TTC549 (cell line): ENCODE data around the gene AFDN.
A peak's percentile ranks its signal among the peaks of the same experiment; 100 is the strongest.

Experiments used
- FAIRE-seq: peaks from 2 replicates; lab custom pipeline; 2012; peaks lifted over from hg19 to GRCh38; lab: Jason Lieb, UNC

Gene AFDN

DNA sequence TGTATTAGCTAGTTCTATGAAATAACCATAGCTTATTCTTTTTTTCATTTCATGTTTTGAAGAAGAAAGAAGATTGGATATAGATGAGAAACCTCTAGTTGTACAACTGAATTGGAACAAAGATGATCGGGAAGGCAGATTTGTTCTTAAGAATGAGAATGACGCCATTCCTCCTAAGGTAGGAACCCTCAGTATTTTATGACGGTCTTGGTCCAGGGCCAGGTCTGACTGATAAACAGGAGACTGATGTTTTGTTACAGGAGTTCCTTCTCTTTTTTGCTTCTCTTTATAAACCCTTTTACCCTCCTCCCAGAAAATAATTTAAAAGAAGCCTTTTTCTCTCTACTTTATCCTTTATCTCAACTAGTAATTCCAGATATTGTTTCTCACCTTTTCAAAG, 43.6 kb downstream of the AFDN start:
- no peak for FAIRE-seq

DNA sequence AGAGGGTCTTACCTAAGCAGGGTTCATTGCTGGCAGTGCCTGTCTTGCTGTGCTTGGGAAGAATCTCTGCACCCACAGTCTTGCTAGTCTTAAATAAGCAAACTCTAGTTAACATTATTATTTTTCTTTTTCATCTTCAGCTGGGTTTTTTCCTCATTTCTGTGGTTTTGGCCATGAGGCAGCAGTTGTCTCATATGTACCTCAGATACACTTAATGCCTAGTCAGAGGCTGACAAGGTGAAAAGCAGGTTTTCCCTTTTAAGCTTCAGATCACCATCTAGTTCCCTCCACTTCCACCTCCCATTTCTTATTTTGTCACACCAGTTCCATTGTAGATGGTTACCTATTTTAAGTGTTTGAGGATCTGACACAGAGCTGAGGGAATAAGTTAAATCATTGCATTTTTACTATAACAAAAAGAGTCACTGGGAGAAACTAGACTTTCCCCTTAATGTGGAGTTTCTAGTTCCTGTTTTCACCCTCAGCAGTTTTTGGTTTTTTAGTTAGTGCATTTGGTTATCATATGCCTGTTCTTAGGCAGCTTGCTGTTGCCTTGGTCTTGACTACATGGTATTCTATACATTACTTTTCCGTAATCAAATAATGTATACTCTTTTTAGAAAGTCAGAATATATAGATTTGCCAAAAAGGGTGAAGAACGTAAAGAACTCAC, 46.0 kb downstream of the AFDN start:
- FAIRE-seq, result no peak

DNA sequence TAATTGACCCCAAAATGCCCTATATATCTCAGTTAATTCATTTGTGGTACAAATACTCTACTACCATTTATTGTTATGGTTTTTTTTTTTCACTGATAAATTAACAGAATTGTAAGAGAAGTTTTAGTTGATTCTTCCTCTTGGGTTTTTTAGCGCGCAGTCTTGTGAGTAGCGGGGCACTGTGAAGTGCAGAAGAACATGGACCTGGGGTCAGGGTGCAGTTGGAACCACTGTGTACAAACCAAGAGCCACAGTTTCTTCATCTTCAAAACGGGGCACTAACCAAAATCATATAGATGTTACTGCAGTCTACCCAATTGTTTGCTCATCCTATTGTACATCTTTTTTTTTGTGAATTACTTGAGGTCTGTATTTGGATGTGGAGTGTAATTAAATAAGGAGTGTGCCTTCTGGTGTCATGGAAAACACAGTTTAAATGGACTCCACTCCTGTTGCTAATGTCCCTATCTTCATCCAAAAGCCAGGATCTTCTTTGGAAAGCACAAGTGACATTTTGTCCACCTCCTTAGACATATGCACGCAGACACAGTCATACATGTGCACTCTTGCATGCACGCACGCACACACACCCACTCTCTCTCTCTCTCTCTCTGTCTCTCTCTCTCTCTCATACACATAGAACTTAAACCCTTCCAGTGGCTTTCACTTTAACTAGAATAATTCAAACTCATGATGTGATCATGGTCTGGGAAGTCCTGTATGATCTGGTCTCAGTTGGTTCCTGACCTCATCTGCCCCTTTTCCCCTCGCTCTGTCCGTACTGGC, 51.5 kb downstream of the AFDN start:
- FAIRE-seq, result no peak

DNA sequence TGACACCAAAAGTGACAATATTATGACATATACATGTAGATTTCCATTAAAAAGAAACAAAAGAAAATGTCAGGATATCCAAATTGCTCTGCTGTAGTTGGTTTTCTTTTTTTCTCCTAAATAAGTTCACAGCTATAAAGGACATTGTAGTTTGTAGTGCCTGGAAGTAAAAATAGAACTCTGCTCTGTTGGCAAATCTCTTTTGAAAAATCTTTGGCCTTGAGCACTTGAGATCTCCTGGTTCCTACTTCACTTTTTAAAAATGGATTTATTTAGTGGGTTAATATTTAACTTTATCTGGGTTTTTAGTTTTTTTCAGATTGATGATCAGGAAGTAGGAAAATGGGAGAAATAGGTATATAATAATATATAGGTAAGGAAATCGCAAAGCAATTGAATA, 52.9 kb downstream of the AFDN start:
- no peak for FAIRE-seq

DNA sequence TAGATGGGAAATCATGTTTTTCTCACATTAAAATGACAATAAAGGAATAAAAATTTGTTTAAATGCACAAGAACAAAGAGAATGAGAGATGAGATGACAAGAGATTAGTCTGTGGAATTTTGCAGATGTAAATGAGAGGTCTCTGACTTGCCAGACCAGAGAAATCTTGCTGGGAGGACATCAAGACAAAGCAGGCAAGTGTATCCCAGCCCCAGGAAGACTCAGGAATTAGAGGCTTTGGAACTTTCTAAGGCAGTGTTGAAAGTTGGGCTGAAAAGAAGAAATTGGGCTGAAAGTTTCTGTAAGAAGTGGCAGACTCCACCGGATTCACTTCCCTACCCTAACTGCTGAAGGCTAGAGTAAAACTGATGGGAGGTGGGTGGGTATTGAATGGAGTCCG, 54.6 kb downstream of the AFDN start:
- no peak for FAIRE-seq

DNA sequence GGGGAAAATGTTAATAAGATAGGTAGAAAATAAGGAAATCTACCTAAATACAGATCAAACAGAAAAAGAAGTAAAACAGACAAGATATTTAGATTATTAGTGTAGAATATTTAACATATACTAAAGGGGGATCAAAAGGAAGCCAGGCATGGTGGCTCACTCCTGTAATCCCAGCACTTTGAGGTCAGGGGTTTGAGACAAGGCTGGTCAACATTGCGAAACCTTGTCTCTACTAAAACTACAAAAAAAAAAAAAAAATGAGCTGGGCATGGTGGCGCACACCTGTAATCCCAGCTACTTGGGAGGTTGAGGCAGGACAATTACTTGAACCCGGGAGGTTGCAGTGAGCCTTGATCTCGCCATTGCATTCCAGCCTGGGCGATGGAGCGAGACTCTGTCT, 55.5 kb downstream of the AFDN start:
- no peak for FAIRE-seq

DNA sequence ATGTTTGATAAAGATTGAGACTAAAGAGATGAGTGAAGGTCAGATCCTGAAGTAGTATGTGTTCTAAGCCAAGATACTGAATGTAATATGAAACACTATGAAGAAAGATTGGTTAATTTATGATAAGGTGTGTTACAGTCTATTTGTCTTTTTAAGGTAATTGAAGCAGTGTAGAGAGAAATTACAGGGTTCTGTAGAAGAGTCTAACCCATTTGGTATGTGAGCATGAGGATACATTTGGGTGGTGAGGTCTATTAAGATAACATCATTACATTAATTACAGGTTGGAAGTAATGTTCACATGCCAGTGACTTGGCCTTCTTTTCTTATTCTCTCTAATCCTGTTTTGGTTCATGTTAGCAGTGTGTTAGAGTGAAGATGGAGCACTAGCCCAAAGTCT, 61.4 kb downstream of the AFDN start:
- no peak for FAIRE-seq

DNA sequence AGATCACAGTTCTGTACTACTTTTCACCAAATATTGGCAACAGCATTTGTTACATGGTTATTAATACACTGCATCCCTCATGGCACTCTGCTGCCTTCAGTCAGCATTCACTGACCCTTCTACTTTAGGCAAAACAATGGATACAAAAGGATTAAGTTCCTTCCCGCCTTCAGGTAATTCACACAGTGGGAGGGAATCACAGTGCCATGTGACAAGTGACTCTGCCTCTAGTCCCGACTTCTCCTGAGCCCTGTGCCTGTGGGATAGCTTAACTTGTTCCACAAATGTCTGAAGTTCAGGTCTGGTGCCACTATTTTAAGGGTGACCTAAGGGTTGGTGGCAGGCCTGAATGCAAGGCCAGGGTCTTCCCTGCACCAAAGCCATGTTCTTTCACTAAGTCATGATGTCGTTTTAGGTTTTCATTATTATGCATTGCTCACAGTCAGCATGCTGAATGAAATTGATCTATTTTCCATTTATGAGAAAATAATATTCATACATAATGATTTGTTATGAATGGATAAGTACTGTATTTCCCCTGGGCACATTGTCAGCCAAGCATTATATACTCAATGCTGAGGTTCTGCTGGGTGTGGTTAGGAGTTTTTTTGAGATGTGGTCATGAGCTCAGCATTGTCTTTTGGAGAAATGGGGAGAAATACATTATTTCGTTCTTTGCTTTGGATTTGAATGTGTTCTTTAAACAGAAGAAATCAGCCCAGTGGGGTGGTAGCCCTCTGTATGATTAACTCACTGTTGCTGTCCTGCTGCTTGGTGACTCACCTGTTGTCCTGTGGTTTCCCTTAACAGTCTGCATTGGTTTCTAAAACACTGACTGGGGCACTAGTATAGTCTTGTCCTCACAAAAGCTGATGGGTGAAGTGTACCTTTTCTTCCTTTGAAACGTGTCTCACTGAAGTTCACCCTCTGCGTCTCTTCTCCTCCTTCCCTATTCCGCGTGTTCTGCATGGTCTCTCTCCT, 66.4 kb downstream of the AFDN start:
- FAIRE-seq, result no peak

DNA sequence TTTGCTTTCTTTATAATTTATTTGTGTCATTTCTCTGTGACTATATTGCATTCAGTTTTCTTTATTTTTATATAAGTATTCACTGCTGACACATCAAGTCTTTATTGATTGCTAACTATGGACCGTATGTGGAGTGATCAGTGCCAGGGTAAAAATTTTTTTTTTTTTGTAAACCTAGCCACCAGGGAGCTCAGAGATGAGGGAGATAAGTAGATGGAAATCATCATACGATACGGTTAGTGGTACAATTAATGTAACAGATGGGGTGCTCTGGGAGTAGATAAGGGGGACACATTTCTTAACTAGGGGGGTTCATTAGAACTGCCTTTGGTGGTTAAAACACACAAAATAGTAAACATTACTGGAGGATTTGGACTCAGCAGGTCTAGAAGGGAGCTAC, 68.3 kb downstream of the AFDN start:
- no peak for FAIRE-seq

DNA sequence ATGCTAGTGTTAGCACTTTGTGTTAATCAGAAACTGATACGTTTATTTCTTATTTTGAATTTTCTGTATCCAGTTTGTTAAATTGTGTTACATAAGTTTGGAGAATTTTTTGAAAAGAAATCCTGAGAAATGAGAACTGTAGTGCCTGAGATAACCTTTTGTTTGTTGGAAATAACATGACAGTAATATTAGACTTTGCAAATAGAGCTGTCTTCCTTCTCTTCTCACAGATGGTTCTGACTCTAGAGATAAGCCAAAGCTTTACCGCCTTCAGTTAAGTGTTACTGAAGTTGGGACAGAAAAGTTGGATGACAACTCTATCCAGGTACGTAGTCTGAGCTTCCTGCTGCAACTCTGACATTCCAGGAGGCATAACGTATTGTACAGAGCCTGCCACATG, 69.9 kb downstream of the AFDN start:
- no peak for FAIRE-seq

DNA sequence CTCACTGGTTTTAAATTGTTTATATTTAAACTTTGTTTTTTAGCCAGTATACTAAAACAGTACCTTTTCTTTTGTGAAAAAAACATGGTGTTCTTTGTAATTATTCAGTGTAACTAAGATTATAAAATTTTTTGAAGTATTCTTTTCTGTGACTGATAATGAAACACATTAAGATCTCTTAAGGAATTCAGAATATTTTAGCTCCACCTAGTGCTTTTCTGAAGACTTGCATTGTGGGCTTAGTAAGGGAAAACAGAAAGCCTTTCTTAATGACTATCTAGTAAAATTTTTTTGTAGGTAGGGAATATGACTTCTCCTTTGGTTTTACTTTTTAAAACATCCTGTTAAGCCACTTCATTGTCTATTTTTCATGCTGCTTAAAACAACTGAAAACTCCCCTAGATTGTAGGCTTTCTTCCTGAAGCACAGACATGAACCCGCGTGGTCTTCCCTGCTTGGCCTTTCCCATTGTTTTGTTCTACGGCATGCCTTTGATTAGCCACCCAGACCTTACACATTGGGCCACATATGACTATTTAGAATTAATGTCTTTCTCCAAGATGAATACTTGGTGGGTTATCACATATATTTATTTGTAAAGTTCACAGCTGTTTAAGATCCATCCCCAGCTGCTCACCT, 72.1 kb downstream of the AFDN start:
- peak; percentile 91 for FAIRE-seq

DNA sequence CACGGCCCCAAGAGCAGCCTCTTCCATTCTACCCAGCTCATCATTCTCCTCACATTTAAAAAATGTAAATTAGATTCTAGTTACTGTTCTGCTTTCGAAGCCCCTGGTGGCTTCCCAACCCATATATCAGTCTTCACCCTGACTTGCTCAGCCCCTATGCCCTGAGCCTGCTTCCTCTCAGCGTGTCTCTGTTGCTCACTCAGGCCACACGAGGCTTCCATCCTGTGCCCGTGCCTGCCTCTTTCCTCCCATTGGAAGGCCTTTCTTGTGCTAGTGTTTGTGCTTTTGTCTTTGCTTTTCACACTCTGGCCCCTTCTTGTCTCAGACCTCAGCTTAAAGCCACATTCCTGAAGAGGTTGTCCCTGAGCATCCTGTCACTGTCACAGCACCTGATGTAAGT, 78.1 kb downstream of the AFDN start:
- no peak for FAIRE-seq

DNA sequence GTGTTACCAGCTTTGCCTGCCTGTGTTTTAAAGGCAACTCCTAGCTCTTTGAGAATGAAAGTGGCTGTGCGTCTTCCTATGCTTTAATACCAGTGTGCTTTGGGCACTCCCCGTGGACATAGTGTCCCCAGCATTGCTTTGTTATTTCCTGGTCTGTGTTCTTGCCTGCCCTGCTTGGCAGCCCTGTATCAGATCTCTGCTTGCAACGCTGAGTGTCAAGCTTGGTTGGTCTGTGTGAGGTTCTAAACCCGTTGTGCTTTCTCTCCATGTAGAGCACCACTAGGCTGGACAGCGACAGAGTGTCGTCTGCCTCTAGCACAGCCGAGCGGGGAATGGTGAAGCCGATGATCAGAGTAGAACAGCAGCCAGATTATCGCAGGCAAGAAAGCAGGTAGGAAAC, 80.2 kb downstream of the AFDN start:
- no peak for FAIRE-seq

DNA sequence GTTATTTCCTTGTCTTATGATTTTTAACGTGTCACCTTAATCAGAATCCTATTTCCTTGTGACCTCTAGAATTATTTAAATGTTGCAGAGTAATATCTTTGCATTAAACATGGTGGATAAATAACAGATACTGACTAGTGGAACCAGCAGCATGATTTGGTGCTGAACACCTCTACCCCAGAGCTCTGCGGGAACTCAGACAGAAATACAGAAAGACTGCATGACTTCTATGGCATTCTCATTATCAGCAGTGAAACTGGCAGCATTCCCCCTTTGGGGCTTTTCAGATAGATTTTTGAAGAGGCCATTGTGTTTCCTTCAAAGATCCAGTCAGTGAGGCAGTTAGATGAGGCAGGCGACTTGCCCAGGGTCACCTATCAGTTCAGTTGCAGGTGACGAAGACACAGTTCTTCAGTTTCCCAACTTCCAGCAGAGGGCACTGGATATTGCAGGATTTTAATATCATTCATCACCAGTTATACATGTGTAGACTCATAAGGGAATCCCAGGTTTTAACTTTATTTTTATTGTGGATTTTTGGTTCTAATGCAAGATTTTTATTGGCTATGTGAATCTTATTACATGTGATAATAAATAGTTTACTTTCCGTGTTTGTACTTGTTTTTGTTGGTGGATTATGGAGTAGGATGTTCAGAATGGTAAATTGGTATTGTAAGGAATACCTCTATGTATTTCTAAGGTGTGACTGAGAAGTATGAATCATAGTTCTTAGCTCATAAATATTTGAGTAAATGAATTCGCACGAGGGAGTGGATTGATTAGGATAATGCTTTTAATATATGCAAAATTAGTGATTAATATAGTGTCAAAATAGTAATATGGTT, 81.3 kb downstream of the AFDN start:
- peak; percentile 60 for FAIRE-seq

DNA sequence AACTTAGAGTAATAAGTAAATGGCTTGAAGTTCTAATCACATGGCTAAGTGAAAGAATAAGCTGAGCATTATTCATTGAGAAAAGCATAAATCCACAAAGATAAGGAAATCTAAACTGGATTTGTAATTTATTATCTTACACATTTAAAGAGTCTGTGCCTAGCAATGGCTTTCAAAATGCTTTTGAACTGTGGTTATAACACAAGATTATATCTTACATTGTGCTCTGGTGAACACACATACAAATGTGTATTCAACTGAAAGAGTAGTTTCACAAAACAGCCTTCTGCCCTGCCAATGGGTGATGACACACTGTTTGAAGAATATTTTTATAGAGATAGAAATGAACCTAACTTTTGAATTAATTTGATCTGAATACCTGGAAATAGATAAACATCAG, 83.3 kb downstream of the AFDN start:
- no peak for FAIRE-seq

DNA sequence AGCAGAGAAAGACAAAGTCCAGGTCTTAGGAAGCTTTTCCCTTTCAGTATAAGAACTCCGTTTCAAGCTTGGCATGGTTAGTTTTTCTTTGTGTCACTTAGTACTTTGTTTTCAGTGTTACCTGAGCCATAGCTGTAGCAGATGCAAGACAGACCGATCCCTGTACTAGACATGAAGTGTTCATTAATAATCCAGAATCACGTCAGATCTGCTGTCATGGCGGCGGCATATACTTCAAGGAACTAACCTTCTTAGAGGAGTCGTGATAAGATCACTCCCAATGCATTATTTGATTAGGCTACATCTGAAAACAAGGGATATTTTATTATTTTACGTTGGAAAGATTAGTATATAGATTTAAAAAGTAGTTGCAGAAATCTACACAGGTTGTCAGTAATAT, 83.9 kb downstream of the AFDN start:
- no peak for FAIRE-seq

DNA sequence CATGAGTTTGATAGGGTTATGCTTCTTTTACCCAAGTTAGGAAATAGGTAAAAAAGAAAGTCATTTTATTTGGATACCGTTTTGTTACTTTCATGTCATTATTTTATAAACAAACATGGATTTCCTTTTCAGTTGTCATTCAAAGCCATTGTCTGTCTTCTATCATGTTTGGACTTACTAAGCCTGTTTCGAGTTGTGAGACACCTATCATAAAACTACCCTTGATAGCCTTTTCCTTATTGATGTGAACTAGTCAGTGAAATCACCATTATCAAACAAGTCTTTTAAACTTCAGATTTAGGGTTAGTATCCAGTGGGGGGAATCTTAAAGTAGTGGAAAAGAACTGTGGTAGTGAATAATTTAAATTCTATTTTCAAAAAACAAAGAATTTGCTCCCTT, 85.8 kb downstream of the AFDN start:
- no peak for FAIRE-seq

DNA sequence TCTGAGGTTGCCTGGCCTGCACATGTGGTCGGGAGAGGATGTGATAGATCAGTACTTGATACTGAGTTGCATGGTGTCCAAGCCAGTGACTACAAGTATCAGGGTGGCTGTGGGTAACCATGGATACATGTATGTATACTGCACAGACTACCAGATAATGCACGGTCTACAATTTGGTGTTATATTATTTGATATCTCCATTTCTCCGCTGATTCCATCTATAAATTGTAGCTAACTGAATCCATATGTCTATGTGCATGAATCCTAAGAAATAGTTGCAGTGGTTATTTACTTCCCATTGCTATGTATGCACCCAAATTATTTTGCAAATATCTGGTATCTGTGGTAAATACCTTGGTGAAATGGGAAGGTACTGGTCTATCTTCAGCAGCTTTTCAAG, 87.0 kb downstream of the AFDN start:
- no peak for FAIRE-seq

DNA sequence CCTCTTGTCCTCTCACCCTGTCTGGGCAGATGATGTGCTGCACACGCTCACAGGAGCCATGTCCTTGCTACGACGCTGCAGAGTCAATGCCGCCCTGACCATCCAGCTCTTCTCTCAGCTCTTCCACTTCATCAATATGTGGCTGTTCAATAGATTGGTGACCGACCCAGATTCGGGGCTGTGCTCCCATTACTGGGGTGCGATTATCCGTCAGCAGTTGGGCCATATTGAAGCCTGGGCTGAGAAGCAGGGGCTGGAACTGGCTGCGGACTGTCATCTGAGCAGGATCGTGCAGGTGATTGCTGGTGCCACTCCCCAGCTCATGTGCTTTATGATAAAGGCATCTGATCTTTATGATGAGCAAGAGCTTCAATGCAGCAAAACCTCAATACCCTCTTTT, 88.4 kb downstream of the AFDN start:
- no peak for FAIRE-seq

DNA sequence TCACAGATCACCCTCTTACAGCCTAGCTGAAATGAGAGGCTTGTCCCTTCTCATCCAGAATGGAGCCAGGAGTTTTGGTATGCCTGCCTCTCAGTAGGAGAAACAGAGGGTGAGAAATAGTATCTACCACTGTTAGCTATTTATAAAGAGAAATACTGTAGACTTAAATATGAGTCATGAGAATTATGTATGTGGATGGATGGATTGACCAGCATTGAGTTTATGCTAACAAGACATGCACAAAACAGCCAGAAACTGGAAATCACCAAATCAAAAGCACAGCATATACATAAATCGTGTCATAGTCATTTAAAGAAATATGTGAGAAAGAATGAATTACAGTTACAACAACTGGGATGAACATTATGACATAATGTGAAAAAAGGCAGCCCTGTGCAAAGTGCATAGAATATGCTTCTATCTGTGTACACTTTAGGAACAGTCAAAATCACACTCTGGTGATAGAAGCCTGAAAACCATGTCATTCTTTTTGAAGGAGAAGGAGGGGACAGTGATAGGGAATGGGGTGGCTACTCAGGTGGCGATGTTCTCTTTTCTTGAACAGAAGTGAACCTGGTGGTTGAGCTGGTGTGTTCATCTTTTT, 90.9 kb downstream of the AFDN start:
- FAIRE-seq, result no peak
